ENCODE results near the gene PLXNB2.

GRCh38 chr22:50310949-50311444, 3.6 kb upstream of the PLXNB2 start:
- TF ChIP-seq, protein P1, sequence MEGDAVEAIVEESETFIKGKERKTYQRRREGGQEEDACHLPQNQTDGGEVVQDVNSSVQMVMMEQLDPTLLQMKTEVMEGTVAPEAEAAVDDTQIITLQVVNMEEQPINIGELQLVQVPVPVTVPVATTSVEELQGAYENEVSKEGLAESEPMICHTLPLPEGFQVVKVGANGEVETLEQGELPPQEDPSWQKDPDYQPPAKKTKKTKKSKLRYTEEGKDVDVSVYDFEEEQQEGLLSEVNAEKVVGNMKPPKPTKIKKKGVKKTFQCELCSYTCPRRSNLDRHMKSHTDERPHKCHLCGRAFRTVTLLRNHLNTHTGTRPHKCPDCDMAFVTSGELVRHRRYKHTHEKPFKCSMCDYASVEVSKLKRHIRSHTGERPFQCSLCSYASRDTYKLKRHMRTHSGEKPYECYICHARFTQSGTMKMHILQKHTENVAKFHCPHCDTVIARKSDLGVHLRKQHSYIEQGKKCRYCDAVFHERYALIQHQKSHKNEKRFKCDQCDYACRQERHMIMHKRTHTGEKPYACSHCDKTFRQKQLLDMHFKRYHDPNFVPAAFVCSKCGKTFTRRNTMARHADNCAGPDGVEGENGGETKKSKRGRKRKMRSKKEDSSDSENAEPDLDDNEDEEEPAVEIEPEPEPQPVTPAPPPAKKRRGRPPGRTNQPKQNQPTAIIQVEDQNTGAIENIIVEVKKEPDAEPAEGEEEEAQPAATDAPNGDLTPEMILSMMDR (IDR thresholded peaks at IDR 0.05), result no peak
- no peak for TF ChIP-seq POLR2AphosphoS5 (IDR thresholded peaks at IDR 0.05; ENCODE audit: insufficient read depth in 1 of 2, low read depth in 1 of 2)

All from vagina (tissue), 2 donors.